ENCODE measurements around the gene DPYSL3.

DPYSL3 gene

GRCh38 chr5:147460380-147460779 is 49.5 kb downstream of the DPYSL3 start:
- no peak overlapping the region for H3K27ac ChIP-seq (ENCODE audit: low read length)
- peaks cover 4% of the 10 kb centered on the region; the same call in 1 of the 2 replicates for H3K4me1 ChIP-seq (ENCODE audit: low read length)
- H3K4me2 ChIP-seq (ENCODE audit: low read depth, low read length), result no peak overlapping the region
- no peaks in the 10 kb centered on the region for H3K79me2 ChIP-seq (ENCODE audit: low read length)
- TF ChIP-seq EZH2phosphoT487 (IDR thresholded peaks at IDR 0.05; ENCODE audit: low read length) (no peak), EZH2 (optimal IDR thresholded peaks at IDR 0.05; ENCODE audit: low read depth, low read length) (no peak)
- TF ChIP-seq, protein P1, sequence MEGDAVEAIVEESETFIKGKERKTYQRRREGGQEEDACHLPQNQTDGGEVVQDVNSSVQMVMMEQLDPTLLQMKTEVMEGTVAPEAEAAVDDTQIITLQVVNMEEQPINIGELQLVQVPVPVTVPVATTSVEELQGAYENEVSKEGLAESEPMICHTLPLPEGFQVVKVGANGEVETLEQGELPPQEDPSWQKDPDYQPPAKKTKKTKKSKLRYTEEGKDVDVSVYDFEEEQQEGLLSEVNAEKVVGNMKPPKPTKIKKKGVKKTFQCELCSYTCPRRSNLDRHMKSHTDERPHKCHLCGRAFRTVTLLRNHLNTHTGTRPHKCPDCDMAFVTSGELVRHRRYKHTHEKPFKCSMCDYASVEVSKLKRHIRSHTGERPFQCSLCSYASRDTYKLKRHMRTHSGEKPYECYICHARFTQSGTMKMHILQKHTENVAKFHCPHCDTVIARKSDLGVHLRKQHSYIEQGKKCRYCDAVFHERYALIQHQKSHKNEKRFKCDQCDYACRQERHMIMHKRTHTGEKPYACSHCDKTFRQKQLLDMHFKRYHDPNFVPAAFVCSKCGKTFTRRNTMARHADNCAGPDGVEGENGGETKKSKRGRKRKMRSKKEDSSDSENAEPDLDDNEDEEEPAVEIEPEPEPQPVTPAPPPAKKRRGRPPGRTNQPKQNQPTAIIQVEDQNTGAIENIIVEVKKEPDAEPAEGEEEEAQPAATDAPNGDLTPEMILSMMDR (IDR thresholded peaks at IDR 0.05; ENCODE audit: low read length), result no peak
- DNase-seq, result no peak
- no peaks in the 10 kb centered on the region for H3K9me3 ChIP-seq (replicated peaks; ENCODE audit: insufficient read depth, low read length)
- H3F3A ChIP-seq (ENCODE audit: insufficient read depth, low read length), result no peaks in the 10 kb centered on the region
- H3K36me3 ChIP-seq (replicated peaks; ENCODE audit: insufficient read depth, low read length), result no peaks in the 10 kb centered on the region
- no peaks in the 10 kb centered on the region for H3K27me3 ChIP-seq (replicated peaks; ENCODE audit: insufficient read depth, low read length)
- no peak overlapping the region for H3K4me3 ChIP-seq (ENCODE audit: low read length)
- H3K9ac ChIP-seq (ENCODE audit: low read length), result no peak overlapping the region
- H4K20me1 ChIP-seq (ENCODE audit: insufficient read depth, low read length), result no peaks in the 10 kb centered on the region
- H3K9me2 ChIP-seq (replicated peaks; ENCODE audit: insufficient read depth, low read length), result no peaks in the 10 kb centered on the region
- H2AFZ ChIP-seq (ENCODE audit: low read length), result no peak overlapping the region

DNA sequence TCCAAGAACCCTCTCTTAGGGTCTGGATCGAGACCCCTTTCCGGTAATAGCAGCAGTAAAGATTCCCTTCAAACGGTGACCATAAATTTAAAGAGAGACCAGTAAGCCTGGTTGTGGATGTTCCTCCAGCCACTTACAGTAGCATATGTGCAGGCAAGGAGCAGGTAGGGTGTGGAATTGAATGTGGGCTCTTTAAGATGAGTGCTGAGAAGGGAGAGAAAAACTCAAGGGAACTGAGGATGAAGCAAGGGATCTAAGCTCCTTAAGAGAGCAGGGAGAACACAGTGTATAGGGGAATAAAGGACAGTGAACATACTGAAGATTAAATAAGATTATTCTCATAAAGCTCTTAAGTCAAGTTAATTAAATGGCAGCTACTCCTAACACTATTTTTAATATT is 51.3 kb downstream of the DPYSL3 start:
- H3K9me2 ChIP-seq (replicated peaks; ENCODE audit: insufficient read depth, low read length), result no peaks in the 10 kb centered on the region
- no peak overlapping the region for H2AFZ ChIP-seq (ENCODE audit: low read length)
- H3K4me1 ChIP-seq (ENCODE audit: low read length), result peaks cover 12% of the 10 kb centered on the region; the same call in 1 of the 2 replicates
- H3K4me2 ChIP-seq (ENCODE audit: low read depth, low read length), result no peak overlapping the region
- H3K4me3 ChIP-seq (ENCODE audit: low read length), result no peak overlapping the region
- no peaks in the 10 kb centered on the region for H3K27me3 ChIP-seq (replicated peaks; ENCODE audit: insufficient read depth, low read length)
- H3K36me3 ChIP-seq (replicated peaks; ENCODE audit: insufficient read depth, low read length), result no peaks in the 10 kb centered on the region
- H3K9ac ChIP-seq (ENCODE audit: low read length), result no peak overlapping the region
- DNase-seq, result no peak
- H3F3A ChIP-seq (ENCODE audit: insufficient read depth, low read length), result no peaks in the 10 kb centered on the region
- H3K9me3 ChIP-seq (replicated peaks; ENCODE audit: insufficient read depth, low read length), result no peaks in the 10 kb centered on the region
- H4K20me1 ChIP-seq (ENCODE audit: insufficient read depth, low read length), result no peaks in the 10 kb centered on the region
- no peak overlapping the region for H3K27ac ChIP-seq (ENCODE audit: low read length)
- TF ChIP-seq EZH2phosphoT487 (IDR thresholded peaks at IDR 0.05; ENCODE audit: low read length), result no peak
- no peak for TF ChIP-seq EZH2 (optimal IDR thresholded peaks at IDR 0.05; ENCODE audit: low read depth, low read length)
- TF ChIP-seq, protein P1 (IDR thresholded peaks at IDR 0.05; ENCODE audit: low read length), result no peak
- H3K79me2 ChIP-seq (ENCODE audit: low read length), result no peaks in the 10 kb centered on the region

- no peaks in the 10 kb centered on the region for H3F3A ChIP-seq (ENCODE audit: insufficient read depth, low read length)
- TF ChIP-seq EZH2 (optimal IDR thresholded peaks at IDR 0.05; ENCODE audit: low read depth, low read length) (no peak), EZH2phosphoT487 (IDR thresholded peaks at IDR 0.05; ENCODE audit: low read length) (no peak)
- TF ChIP-seq, protein P1 (IDR thresholded peaks at IDR 0.05; ENCODE audit: low read length), result no peak
- H3K9ac ChIP-seq (ENCODE audit: low read length), result no peak overlapping the region
- no peak overlapping the region for H3K27ac ChIP-seq (ENCODE audit: low read length)
- H3K4me2 ChIP-seq (ENCODE audit: low read depth, low read length), result no peak overlapping the region
- H3K4me3 ChIP-seq (ENCODE audit: low read length), result no peak overlapping the region
- no peak overlapping the region for H2AFZ ChIP-seq (ENCODE audit: low read length)
- no peak for DNase-seq
- no peaks in the 10 kb centered on the region for H3K79me2 ChIP-seq (ENCODE audit: low read length)
- H4K20me1 ChIP-seq (ENCODE audit: insufficient read depth, low read length), result no peaks in the 10 kb centered on the region
- no peaks in the 10 kb centered on the region for H3K9me3 ChIP-seq (replicated peaks; ENCODE audit: insufficient read depth, low read length)
- peaks cover 12% of the 10 kb centered on the region; the same call in 1 of the 2 replicates for H3K4me1 ChIP-seq (ENCODE audit: low read length)
- H3K9me2 ChIP-seq (replicated peaks; ENCODE audit: insufficient read depth, low read length), result no peaks in the 10 kb centered on the region
- H3K27me3 ChIP-seq (replicated peaks; ENCODE audit: insufficient read depth, low read length), result no peaks in the 10 kb centered on the region
- H3K36me3 ChIP-seq (replicated peaks; ENCODE audit: insufficient read depth, low read length), result no peaks in the 10 kb centered on the region
Measured at GRCh38 chr5:147455822-147456450, 53.9 kb downstream of the DPYSL3 start.
